HepG2 (cell line): ENCODE results near the gene CNTF. TPM values are rescaled to one million over a fixed set of nuclear protein-coding genes. Genes with fewer than 3 reads are reported as not detected.

Experiments used
- CEBPG ChIP-seq: IDR thresholded peaks from 2 replicates; pipeline ENCODE4 v1.6.1; 2016
- EP300 ChIP-seq, 3 experiments: sonication (generic) in 1 of 3; formaldehyde crosslinking in 1 of 3; IDR thresholded peaks; 2 replicates each; pipeline versions ENCODE4 v1.5.1 to v1.6.1; 2011 to 2020; ENCODE audit warnings: low read depth in 2 of 3, low read length in 2 of 3, borderline replicate concordance in 1 of 3, improper control_type of control experiment in 1 of 3, mild to moderate bottlenecking in 1 of 3, missing genetic modification reagents in 1 of 3, moderate library complexity in 1 of 3
- HES4 ChIP-seq: sonication (generic); formaldehyde crosslinking; IDR thresholded peaks from 2 replicates; pipeline ENCODE4 v1.9.0; 2021; ENCODE audit warnings: mild to moderate bottlenecking, missing genetic modification reagents, borderline replicate concordance
- HMGA1 ChIP-seq: sonication (generic); formaldehyde crosslinking; conservative IDR thresholded peaks from 2 replicates; pipeline ENCODE4 v1.4.0; 2020; ENCODE audit warnings: missing genetic modification reagents
- KDM3A ChIP-seq: IDR thresholded peaks from 2 replicates; pipeline ENCODE4 v1.6.1; 2018; ENCODE audit warnings: low read depth, missing compliant biosample characterization
- NFYC ChIP-seq: IDR thresholded peaks from 2 replicates; pipeline ENCODE4 v1.6.1; 2016; ENCODE audit warnings: missing genetic modification reagents, missing compliant biosample characterization
- NR1H2 ChIP-seq: sonication (generic); formaldehyde crosslinking; IDR thresholded peaks from 2 replicates; pipeline ENCODE4 v1.8.1; 2022; ENCODE audit warnings: low read depth, missing genetic modification reagents, borderline replicate concordance
- SKI ChIP-seq: fragments of 450-650 bp; IDR thresholded peaks from one replicate; pipeline ENCODE4 v1.6.1; 2018; ENCODE audit warnings: mild to moderate bottlenecking; ENCODE audit not compliant: partially characterized antibody
- SMAD9 ChIP-seq: sonication (generic); formaldehyde crosslinking; IDR thresholded peaks from 2 replicates; pipeline ENCODE4 v1.5.1; 2020; ENCODE audit warnings: mild to moderate bottlenecking, missing genetic modification reagents
- TBX3 ChIP-seq: fragments of 450-650 bp; IDR thresholded peaks from 2 replicates; pipeline ENCODE4 v1.6.1; 2017; ENCODE audit warnings: antibody characterized with exemption, mild to moderate bottlenecking, inconsistent platforms, borderline replicate concordance
- THYN1 ChIP-seq: sonication (generic); formaldehyde crosslinking; IDR thresholded peaks from 2 replicates; pipeline ENCODE4 v1.8.1; 2023; ENCODE audit warnings: low read depth, mild to moderate bottlenecking, moderate library complexity, missing genetic modification reagents, borderline replicate concordance
- ZFAT ChIP-seq: sonication (generic); formaldehyde crosslinking; conservative IDR thresholded peaks from 2 replicates; pipeline ENCODE4 v1.8.1; 2023; ENCODE audit warnings: missing genetic modification reagents, inconsistent platforms
- ZNF496 ChIP-seq: sonication (generic); formaldehyde crosslinking; IDR thresholded peaks from 2 replicates; pipeline ENCODE4 v1.8.1; 2023; ENCODE audit warnings: mild to moderate bottlenecking, moderate library complexity, missing genetic modification reagents; ENCODE audit not compliant: insufficient replicate concordance
- ZNF552 ChIP-seq: sonication (generic); formaldehyde crosslinking; IDR thresholded peaks from 2 replicates; pipeline ENCODE4 v1.9.0; 2022; ENCODE audit warnings: missing genetic modification reagents, mild to moderate bottlenecking, borderline replicate concordance
- ZNF570 ChIP-seq: sonication (generic); formaldehyde crosslinking; IDR thresholded peaks from 2 replicates; pipeline ENCODE4 v1.4.0; 2020; ENCODE audit warnings: mild to moderate bottlenecking, missing genetic modification reagents, borderline replicate concordance
- ZNF598 ChIP-seq: sonication (generic); formaldehyde crosslinking; IDR thresholded peaks from 2 replicates; pipeline ENCODE4 v1.5.1; 2020; ENCODE audit warnings: mild to moderate bottlenecking, missing genetic modification reagents, borderline replicate concordance
- ZNF724P ChIP-seq: sonication (generic); formaldehyde crosslinking; IDR thresholded peaks from 2 replicates; pipeline ENCODE4 v1.8.0; 2022; ENCODE audit warnings: missing genetic modification reagents, borderline replicate concordance
- polyA plus RNA-seq, 8 experiments: library from polyadenylated mRNA; depleted of rRNA in 3 of 8; stranded (reverse) in 7 of 8; unstranded in 1 of 8; fragments of >200 nt; fragmentation: Illumina TruSeq in 4 of 8; extraction: Trizol in 4 of 8; gene quantifications; 2 replicates each; pipeline versions ENCODE4 v1.2.1 to v1.2.3, GENCODE V29; 2011 to 2016; ENCODE audit warnings: low read depth in 4 of 8, missing spikeins in 1 of 8, mixed read lengths in 1 of 8; ENCODE audit not compliant: insufficient read depth in 1 of 8
- total RNA-seq, 5 experiments: library from RNA; depleted of rRNA; stranded (reverse); fragments of >200 nt; fragmentation: Illumina TruSeq; extraction: Trizol; gene quantifications; 2 replicates each; pipeline ENCODE4 v1.2.3, GENCODE V29; 2016; ENCODE audit warnings: low read depth in 1 of 5
- TF ChIP-seq, protein P1 (sequence below): sonication (generic); formaldehyde crosslinking; IDR thresholded peaks from 2 replicates; pipeline ENCODE4 v1.5.0; 2020; ENCODE audit warnings: mild to moderate bottlenecking, missing genetic modification reagents
- TF ChIP-seq, protein P2 (sequence below): sonication (generic); formaldehyde crosslinking; IDR thresholded peaks from 2 replicates; pipeline ENCODE4 v1.8.1; 2022; ENCODE audit warnings: mild to moderate bottlenecking, missing genetic modification reagents
- TF ChIP-seq, protein P3 (sequence below): sonication (generic); formaldehyde crosslinking; conservative IDR thresholded peaks from 2 replicates; pipeline ENCODE4 v1.4.0; 2020; ENCODE audit warnings: missing genetic modification reagents
- TF ChIP-seq, protein P4 (sequence below): sonication (generic); formaldehyde crosslinking; IDR thresholded peaks from 2 replicates; pipeline ENCODE4 v1.4.0; 2020; ENCODE audit warnings: mild to moderate bottlenecking, missing genetic modification reagents

Gene CNTF
- total and polyA plus RNA-seq, 2 of the 13 experiments (the other 11 are each of a cell fraction or from before 2014, with no cell fraction given): 0.51 to 2.3 TPM

DNA sequence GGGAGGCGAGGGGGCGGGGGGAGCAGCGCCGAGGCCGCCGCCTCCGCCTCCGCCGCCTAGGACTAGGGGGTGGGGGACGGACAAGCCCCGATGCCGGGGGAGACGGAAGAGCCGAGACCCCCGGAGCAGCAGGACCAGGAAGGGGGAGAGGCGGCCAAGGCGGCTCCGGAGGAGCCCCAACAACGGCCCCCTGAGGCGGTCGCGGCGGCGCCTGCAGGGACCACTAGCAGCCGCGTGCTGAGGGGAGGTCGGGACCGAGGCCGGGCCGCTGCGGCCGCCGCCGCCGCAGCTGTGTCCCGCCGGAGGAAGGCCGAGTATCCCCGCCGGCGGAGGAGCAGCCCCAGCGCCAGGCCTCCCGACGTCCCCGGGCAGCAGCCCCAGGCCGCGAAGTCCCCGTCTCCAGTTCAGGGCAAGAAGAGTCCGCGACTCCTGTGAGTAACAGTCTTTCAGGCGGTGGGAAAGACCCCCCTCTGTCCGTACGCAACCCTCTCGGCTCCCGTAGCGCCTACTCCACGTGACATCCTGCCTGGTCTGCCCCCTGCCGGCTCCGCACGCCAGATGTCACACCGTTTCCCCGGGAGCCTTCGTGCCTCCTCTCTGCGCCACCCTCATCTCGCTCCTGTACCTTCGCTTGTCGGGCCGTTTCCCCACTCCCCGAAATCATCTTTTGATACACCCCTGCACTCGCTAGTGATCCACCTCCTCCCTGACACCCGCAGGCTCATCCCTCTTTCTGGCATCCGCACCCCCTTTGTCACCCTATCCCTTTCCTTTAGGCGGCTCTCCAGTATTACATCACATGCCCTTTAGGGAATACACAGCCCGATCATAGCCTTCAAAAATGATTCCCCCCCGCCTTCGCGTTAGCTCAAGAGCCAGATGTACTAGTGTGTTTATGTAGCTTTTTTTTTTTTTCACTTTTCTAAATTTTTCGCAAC lies 43.0 kb upstream of the CNTF start (continued):
- TF ChIP-seq, protein P1, sequence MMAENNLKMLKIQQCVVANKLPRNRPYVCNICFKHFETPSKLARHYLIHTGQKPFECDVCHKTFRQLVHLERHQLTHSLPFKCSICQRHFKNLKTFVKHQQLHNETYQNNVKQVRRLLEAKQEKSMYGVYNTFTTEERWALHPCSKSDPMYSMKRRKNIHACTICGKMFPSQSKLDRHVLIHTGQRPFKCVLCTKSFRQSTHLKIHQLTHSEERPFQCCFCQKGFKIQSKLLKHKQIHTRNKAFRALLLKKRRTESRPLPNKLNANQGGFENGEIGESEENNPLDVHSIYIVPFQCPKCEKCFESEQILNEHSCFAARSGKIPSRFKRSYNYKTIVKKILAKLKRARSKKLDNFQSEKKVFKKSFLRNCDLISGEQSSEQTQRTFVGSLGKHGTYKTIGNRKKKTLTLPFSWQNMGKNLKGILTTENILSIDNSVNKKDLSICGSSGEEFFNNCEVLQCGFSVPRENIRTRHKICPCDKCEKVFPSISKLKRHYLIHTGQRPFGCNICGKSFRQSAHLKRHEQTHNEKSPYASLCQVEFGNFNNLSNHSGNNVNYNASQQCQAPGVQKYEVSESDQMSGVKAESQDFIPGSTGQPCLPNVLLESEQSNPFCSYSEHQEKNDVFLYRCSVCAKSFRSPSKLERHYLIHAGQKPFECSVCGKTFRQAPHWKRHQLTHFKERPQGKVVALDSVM (CRISPR knock-in tag): peak; percentile 77
- TF ChIP-seq NFYC (no peak), TBX3 (peak; percentile 58; the same call in 1 of the 2 replicates), ZNF724P (CRISPR knock-in tag) (no peak), ZNF552 (CRISPR knock-in tag) (no peak), SKI (no peak), HMGA1 (CRISPR knock-in tag) (no peak), NR1H2 (no peak), ZNF570 (CRISPR knock-in tag) (no peak), KDM3A (CRISPR knock-in tag) (no peak; the same call in 1 of the 2 replicates), ZNF496 (CRISPR knock-in tag) (no peak), HES4 (CRISPR knock-in tag) (peak; percentile 71), EP300 (IDR thresholded peaks at IDR 0.05; ENCODE audit: low read depth in 2 of 2, low read length in 2 of 2) (0 out of 4 replicates have a peak, but pooled peaks of 1 of the 2 experiments have one; percentile 22), EP300 (CRISPR knock-in tag; IDR thresholded peaks at IDR 0.05; ENCODE audit: borderline replicate concordance) (no peak), CEBPG (peak; percentile 43; the same call in 1 of the 2 replicates), SMAD9 (CRISPR knock-in tag) (0 out of 2 replicates have a peak, but pooled peaks have one; percentile 44), ZNF598 (CRISPR knock-in tag) (peak; percentile 75; the same call in 1 of the 2 replicates), THYN1 (CRISPR knock-in tag) (no peak), ZFAT (CRISPR knock-in tag) (no peak)
- TF ChIP-seq, protein P2, sequence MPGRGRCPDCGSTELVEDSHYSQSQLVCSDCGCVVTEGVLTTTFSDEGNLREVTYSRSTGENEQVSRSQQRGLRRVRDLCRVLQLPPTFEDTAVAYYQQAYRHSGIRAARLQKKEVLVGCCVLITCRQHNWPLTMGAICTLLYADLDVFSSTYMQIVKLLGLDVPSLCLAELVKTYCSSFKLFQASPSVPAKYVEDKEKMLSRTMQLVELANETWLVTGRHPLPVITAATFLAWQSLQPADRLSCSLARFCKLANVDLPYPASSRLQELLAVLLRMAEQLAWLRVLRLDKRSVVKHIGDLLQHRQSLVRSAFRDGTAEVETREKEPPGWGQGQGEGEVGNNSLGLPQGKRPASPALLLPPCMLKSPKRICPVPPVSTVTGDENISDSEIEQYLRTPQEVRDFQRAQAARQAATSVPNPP (CRISPR knock-in tag): no peak
- TF ChIP-seq, protein P3, sequence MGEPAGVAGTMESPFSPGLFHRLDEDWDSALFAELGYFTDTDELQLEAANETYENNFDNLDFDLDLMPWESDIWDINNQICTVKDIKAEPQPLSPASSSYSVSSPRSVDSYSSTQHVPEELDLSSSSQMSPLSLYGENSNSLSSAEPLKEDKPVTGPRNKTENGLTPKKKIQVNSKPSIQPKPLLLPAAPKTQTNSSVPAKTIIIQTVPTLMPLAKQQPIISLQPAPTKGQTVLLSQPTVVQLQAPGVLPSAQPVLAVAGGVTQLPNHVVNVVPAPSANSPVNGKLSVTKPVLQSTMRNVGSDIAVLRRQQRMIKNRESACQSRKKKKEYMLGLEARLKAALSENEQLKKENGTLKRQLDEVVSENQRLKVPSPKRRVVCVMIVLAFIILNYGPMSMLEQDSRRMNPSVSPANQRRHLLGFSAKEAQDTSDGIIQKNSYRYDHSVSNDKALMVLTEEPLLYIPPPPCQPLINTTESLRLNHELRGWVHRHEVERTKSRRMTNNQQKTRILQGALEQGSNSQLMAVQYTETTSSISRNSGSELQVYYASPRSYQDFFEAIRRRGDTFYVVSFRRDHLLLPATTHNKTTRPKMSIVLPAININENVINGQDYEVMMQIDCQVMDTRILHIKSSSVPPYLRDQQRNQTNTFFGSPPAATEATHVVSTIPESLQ (CRISPR knock-in tag): no peak
- TF ChIP-seq, protein P4, sequence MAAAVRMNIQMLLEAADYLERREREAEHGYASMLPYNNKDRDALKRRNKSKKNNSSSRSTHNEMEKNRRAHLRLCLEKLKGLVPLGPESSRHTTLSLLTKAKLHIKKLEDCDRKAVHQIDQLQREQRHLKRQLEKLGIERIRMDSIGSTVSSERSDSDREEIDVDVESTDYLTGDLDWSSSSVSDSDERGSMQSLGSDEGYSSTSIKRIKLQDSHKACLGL (CRISPR knock-in tag): peak; percentile 91
